OCI-LY7 (cell line): Measurements from ENCODE around the gene SLC1A4. TPM values are rescaled to one million over a fixed set of nuclear protein-coding genes. Genes with fewer than 3 reads are reported as not detected.

Experiments
- BruUV-seq: library from RNA; stranded (reverse); fragments of 400-500 nt; replicated peaks from 2 replicates; lab custom pipeline; 2021; lab: Mats Ljungman, UMichigan
- CTCF ChIA-PET: fragments of 300-600 bp; sonication (Branson Sonifier 250); formaldehyde crosslinking; loops from one replicate; lab custom pipeline; 2022; ENCODE audit warnings: antibody characterized with exemption; ENCODE audit not compliant: unreplicated experiment; lab: Charles Lee
- POLR2A ChIA-PET: fragments of 300-600 bp; sonication (Branson Sonifier 250); formaldehyde crosslinking; loops from one replicate; lab custom pipeline; 2022; ENCODE audit warnings: antibody characterized with exemption; lab: Charles Lee
- DNase-seq: peaks from one replicate; pipeline ENCODE4 v3.0.0-alpha.2; 2015; ENCODE audit warnings: low spot score
- H2AFZ ChIP-seq: fragments of 200-600 bp; sonication (generic), shearing (Covaris generic); 2 replicates; pipeline ENCODE4 v1.6.1; 2014; ENCODE audit warnings: mild to moderate bottlenecking, antibody characterized with exemption, low read length, moderate library complexity
- H3K27ac ChIP-seq: fragments of 200-600 bp; sonication (generic); 2 replicates; pipeline ENCODE4 v1.5.1; 2014; ENCODE audit warnings: mixed run types, low read depth, mild to moderate bottlenecking, moderate library complexity, low read length, inconsistent platforms; ENCODE audit not compliant: poor library complexity, severe bottlenecking
- H3K36me3 ChIP-seq: fragments of 200-600 bp; sonication (generic); 2 replicates; pipeline ENCODE4 v1.6.1; 2014; ENCODE audit warnings: mild to moderate bottlenecking, antibody characterized with exemption, low read length, moderate library complexity, mixed read lengths; ENCODE audit not compliant: insufficient read depth
- H3K4me1 ChIP-seq: fragments of 200-600 bp; sonication (generic); 2 replicates; pipeline ENCODE4 v1.5.1; 2014; ENCODE audit warnings: mild to moderate bottlenecking, low read length; ENCODE audit not compliant: insufficient read depth, poor library complexity, severe bottlenecking
- H3K4me2 ChIP-seq: fragments of 200-600 bp; sonication (generic); 2 replicates; pipeline ENCODE4 v1.6.1; 2014; ENCODE audit warnings: mild to moderate bottlenecking, low read length
- H3K4me3 ChIP-seq: fragments of 200-600 bp; sonication (generic); 2 replicates; pipeline ENCODE4 v1.5.1; 2014; ENCODE audit warnings: mild to moderate bottlenecking, low read depth, low read length; ENCODE audit not compliant: poor library complexity, severe bottlenecking
- H3K79me2 ChIP-seq: fragments of 200-600 bp; sonication (generic); 2 replicates; pipeline ENCODE4 v1.6.1; 2016; ENCODE audit warnings: low read depth, mild to moderate bottlenecking, low read length, moderate library complexity, mixed read lengths; ENCODE audit not compliant: insufficient read depth
- H3K9me2 ChIP-seq: fragments of 200-600 bp; sonication (generic); 2 replicates; pipeline ENCODE4 v1.6.1; 2016; ENCODE audit warnings: mild to moderate bottlenecking, low read length, mixed read lengths; ENCODE audit not compliant: insufficient read depth
- H3K9me3 ChIP-seq: fragments of 200-600 bp; sonication (generic); 2 replicates; pipeline ENCODE4 v1.6.1; 2014; ENCODE audit warnings: mild to moderate bottlenecking, mixed run types, low read length, mixed read lengths
- H4K20me1 ChIP-seq: fragments of 200-600 bp; sonication (generic); 2 replicates; pipeline ENCODE4 v1.6.1; 2014; ENCODE audit warnings: mild to moderate bottlenecking, antibody characterized with exemption, low read length, moderate library complexity, mixed read lengths; ENCODE audit not compliant: insufficient read depth
- CTCF ChIP-seq: fragments of 200-600 bp; sonication (generic); conservative IDR thresholded peaks from 2 replicates; pipeline ENCODE4 v1.5.1; 2014; ENCODE audit warnings: mild to moderate bottlenecking, antibody characterized with exemption, low read length, moderate library complexity, mixed read lengths
- EZH2phosphoT487 ChIP-seq: fragments of 200-600 bp; sonication (generic); IDR thresholded peaks from 2 replicates; pipeline ENCODE4 v1.6.1; 2018; ENCODE audit warnings: low read depth, borderline replicate concordance, mild to moderate bottlenecking, mixed run types, antibody characterized with exemption, low read length, moderate library complexity, mixed read lengths
- intact Hi-C: fragments of 100-400 bp; cut with micrococcal nuclease; formaldehyde crosslinking; loops from one replicate; pipeline ENCODE4 v1.10.0; 2022; ENCODE audit not compliant: unreplicated experiment
- total RNA-seq, 2 experiments: library from RNA; depleted of rRNA in 1 of 2; stranded (reverse); fragments of >200 nt in 1 of 2; shearing (Covaris generic) in 1 of 2; gene quantifications; 2 replicates each; pipeline ENCODE4 v1.2.3, GENCODE V29; 2014 to 2022

SLC1A4 gene
- total RNA-seq, 2 experiments from 2014 or later = 17.2 to 31.1 TPM

DNA sequence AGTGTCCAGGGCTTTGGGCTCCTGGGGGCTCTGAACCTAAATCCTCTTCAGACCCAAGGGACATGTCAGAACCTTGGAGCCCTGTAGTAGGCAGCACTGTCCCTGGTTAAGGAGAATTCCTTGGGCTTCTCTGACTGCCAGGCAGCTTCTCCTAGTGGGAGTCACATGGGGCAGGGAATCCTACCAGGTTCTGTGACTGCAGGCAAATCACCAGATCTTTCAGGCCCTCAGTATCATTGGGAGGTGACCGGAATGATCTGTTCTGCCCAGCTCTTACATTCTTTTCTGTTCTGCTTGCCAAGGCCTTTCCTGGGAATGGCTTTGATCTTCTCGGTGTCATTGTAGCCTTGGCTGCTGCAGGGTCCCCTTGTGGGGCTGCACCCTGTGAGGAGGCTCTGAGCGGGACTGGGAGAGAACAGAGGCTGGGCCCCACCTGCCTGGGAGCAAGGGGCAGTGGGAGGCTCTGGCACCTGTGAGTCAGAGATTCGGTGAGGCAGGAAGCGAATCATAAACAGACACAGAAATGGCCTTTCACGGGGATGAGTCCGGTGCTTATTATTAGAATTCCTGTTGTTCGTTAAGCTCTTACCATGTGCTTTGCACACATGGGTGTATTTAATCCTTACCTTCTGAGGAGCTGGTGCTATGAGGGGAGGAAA lies 81.1 kb downstream of the SLC1A4 start:
- Histone ChIP-seq H3K9me2 (no peaks in the 10 kb centered on the region), H3K36me3 (peaks cover 36% of the 10 kb centered on the region), H2AFZ (no peak overlapping the region), H3K79me2 (no peaks in the 10 kb centered on the region), H4K20me1 (no peaks in the 10 kb centered on the region), H3K9me3 (no peaks in the 10 kb centered on the region), H3K4me3 (peak overlapping the region; percentile 15), H3K4me2 (peak overlapping the region; percentile 64), H3K4me1 (peaks cover 78% of the 10 kb centered on the region), H3K27ac (peak overlapping the region; percentile 83)
- POLR2A ChIA-PET = interaction anchor here (0.6 to 3.4 kb wide), 13 partner anchors 11 to 550 kb away, joined by 3 to 12 read pairs (median 3); partner anchors contain the start of gene CEP68
- BruUV-seq = no TSS peak
- intact Hi-C loops = loop anchor here (5.0 kb wide), 1 partner anchor 157 kb away; the partner anchor contains the start of gene ACTR2
- TF ChIP-seq CTCF (0 out of 2 replicates have a peak, but pooled peaks have one; percentile 28), EZH2phosphoT487 (no peak)
- DNase-seq = peak; percentile 76
- CTCF ChIA-PET = interaction anchor here (0.7 to 2.8 kb wide), 5 partner anchors 8 to 99 kb away, joined by 3 to 18 read pairs (median 3); partner anchors contain the start of gene RAB1A

- no peaks in the 10 kb centered on the region for H4K20me1 ChIP-seq
- H3K9me3 ChIP-seq = no peaks in the 10 kb centered on the region
- POLR2A ChIA-PET = interaction anchor here (0.7 to 3.4 kb wide), 11 partner anchors 10 to 549 kb away, joined by 3 to 18 read pairs (median 3); partner anchors contain the start of genes CEP68 and RAB1A
- H3K79me2 ChIP-seq = no peaks in the 10 kb centered on the region
- H3K9me2 ChIP-seq = no peaks in the 10 kb centered on the region
- CTCF ChIA-PET = interaction anchor here (0.8 to 2.8 kb wide), 3 partner anchors 59 to 98 kb away, joined by 3 to 18 read pairs (median 3); partner anchors contain the start of gene RAB1A
- H3K4me1 ChIP-seq = peaks cover 78% of the 10 kb centered on the region
- no TSS peak for BruUV-seq
- peak overlapping the region; percentile 83 for H3K27ac ChIP-seq
- TF ChIP-seq CTCF = no peak
- TF ChIP-seq EZH2phosphoT487 = no peak
- no peak overlapping the region for H2AFZ ChIP-seq
- peak overlapping the region; percentile 15 for H3K4me3 ChIP-seq
- H3K36me3 ChIP-seq = peaks cover 36% of the 10 kb centered on the region
- H3K4me2 ChIP-seq = peak overlapping the region; percentile 64
- intact Hi-C loops = loop anchor here (5.0 kb wide), 1 partner anchor 156 kb away; the partner anchor contains the start of gene ACTR2
- no peak for DNase-seq
Observed at GRCh38 chr2:65070856-65071255, 81.7 kb downstream of the SLC1A4 start.
